Brain microvascular endothelial cell (primary cell): Measurements from ENCODE around the gene SLCO4A1.

Experiments
- DNase-seq: peaks from one replicate; pipeline ENCODE4 v3.0.0-alpha.2; 2020
- H3K27ac ChIP-seq: fragments of 250-450 bp; sonication (Bioruptor Pico); 2 replicates; pipeline ENCODE4 v1.5.1; 2020; ENCODE audit warnings: mild to moderate bottlenecking, moderate library complexity
- H3K27me3 ChIP-seq: fragments of 250-450 bp; sonication (Bioruptor Pico); replicated peaks from 2 replicates; pipeline ENCODE4 v1.5.1; 2020; ENCODE audit warnings: mild to moderate bottlenecking
- H3K36me3 ChIP-seq: fragments of 250-450 bp; sonication (Bioruptor Pico); replicated peaks from 2 replicates; pipeline ENCODE4 v1.5.1; 2020; ENCODE audit warnings: mild to moderate bottlenecking
- H3K4me3 ChIP-seq: 2 replicates; pipeline ENCODE4 v1.5.1; 2011; ENCODE audit warnings: low read depth, mild to moderate bottlenecking, control low read depth, low read length, moderate library complexity
- in situ Hi-C: cut with HindIII; loops from 2 replicates; pipeline ENCODE4 v1.10.0; 2017; ENCODE audit warnings: low sequenced_read_pairs, low pct_ligation_motif_present
- TF ChIP-seq, protein P1 (sequence below): IDR thresholded peaks from 2 replicates; pipeline ENCODE4 v1.5.1; 2011; ENCODE audit warnings: low read depth, mild to moderate bottlenecking, moderate library complexity, low read length, control low read depth, inconsistent platforms; ENCODE audit errors: missing control alignments

Gene SLCO4A1

GRCh38 chr20:62618611-62619529, 23.4 kb upstream of the SLCO4A1 start:
- DNase-seq = no peak
- no peaks in the 10 kb centered on the region for H3K36me3 ChIP-seq
- in situ Hi-C loops = no loop called here
- TF ChIP-seq, protein P1, sequence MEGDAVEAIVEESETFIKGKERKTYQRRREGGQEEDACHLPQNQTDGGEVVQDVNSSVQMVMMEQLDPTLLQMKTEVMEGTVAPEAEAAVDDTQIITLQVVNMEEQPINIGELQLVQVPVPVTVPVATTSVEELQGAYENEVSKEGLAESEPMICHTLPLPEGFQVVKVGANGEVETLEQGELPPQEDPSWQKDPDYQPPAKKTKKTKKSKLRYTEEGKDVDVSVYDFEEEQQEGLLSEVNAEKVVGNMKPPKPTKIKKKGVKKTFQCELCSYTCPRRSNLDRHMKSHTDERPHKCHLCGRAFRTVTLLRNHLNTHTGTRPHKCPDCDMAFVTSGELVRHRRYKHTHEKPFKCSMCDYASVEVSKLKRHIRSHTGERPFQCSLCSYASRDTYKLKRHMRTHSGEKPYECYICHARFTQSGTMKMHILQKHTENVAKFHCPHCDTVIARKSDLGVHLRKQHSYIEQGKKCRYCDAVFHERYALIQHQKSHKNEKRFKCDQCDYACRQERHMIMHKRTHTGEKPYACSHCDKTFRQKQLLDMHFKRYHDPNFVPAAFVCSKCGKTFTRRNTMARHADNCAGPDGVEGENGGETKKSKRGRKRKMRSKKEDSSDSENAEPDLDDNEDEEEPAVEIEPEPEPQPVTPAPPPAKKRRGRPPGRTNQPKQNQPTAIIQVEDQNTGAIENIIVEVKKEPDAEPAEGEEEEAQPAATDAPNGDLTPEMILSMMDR = no peak
- H3K27ac ChIP-seq = no peak overlapping the region
- H3K4me3 ChIP-seq = no peak overlapping the region
- no peaks in the 10 kb centered on the region for H3K27me3 ChIP-seq

- in situ Hi-C loops = no loop called here
- DNase-seq = no peak
- Histone ChIP-seq H3K27me3 (no peaks in the 10 kb centered on the region), H3K27ac (no peak overlapping the region), H3K36me3 (no peaks in the 10 kb centered on the region), H3K4me3 (no peak overlapping the region)
- TF ChIP-seq, protein P1 = no peak
Observed at GRCh38 chr20:62620625-62621024, 21.7 kb upstream of the SLCO4A1 start.

GRCh38 chr20:62621251-62622110, 20.8 kb upstream of the SLCO4A1 start:
- H3K27me3 ChIP-seq = no peaks in the 10 kb centered on the region
- H3K27ac ChIP-seq = no peak overlapping the region
- in situ Hi-C loops = no loop called here
- TF ChIP-seq, protein P1 = no peak
- no peak overlapping the region for H3K4me3 ChIP-seq
- H3K36me3 ChIP-seq = no peaks in the 10 kb centered on the region
- DNase-seq = no peak

DNA sequence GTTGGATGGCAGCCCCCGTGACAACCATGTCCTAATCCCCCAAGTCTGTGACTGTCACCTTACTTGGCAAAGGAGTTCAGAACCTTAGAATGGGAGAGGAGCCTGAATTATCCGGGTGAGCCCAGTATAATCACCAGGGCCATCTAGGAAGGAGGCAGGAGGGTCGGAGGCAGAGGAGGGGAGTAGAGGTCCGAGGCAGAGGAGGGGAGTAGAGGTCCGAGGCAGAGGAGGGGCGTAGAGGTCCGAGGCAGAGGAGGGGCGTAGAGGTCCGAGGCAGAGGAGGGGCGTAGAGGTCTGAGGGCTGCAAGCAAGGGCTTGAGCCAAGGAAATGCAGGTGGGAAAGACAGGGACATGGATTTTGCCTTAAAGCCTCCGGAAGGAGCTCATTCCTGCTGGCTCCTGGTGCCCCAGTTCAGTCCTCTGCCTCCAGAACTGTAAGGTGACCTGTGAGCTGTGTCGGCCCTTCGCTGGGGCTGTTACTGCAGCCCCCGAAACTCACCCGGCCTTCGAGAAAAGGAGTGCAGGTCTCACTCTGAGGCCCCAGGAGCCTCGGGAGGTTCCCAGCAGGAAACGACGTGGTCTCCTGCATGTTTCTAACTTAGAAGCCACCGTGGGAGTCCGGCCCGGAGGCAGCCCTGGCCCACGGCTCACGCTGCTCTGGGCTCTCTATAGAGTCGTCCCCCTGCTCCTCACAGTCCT, 20.0 kb upstream of the SLCO4A1 start:
- TF ChIP-seq, protein P1 = no peak
- Histone ChIP-seq H3K36me3 (no peaks in the 10 kb centered on the region), H3K27ac (no peak overlapping the region), H3K4me3 (no peak overlapping the region), H3K27me3 (no peaks in the 10 kb centered on the region)
- no peak for DNase-seq
- in situ Hi-C loops = no loop called here

- H3K27ac ChIP-seq = no peak overlapping the region
- DNase-seq = no peak
- no peaks in the 10 kb centered on the region for H3K27me3 ChIP-seq
- H3K36me3 ChIP-seq = no peaks in the 10 kb centered on the region
- H3K4me3 ChIP-seq = no peak overlapping the region
- TF ChIP-seq, protein P1 = no peak
- in situ Hi-C loops = no loop called here
Observed at GRCh38 chr20:62622877-62623487, 19.3 kb upstream of the SLCO4A1 start.
